ENCODE measurements around the gene LRRC17. TPM values are rescaled to one million over a fixed set of nuclear protein-coding genes. Genes with fewer than 3 reads are reported as not detected.

LRRC17 gene
- polyA plus RNA-seq, 4 donors: 0.27 to 19.9 (median 0.61) TPM; not detected in 1

DNA sequence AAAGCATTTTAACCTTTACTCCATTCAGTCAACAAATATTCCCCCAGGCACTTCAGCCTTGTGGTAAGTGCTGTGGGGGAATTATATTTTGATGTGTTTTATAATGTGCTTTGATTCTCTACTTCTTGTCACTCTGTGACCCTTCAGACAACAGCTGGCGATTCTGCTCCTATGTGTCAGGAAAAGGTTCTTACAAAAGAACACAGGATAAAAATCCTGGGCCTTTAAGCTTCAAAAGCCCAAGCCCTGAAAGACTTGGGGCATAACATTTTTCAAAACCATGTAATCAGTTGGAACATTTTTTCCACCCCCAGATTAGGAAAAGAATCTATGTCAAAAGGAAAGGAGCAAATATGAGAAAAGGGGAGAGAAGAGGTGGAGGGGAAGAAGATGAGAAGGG is 37.8 kb upstream of the LRRC17 start:
- H3K36me3 ChIP-seq (ENCODE audit: control insufficient read depth in 3 of 3, insufficient read depth in 2 of 3, low read depth in 1 of 3, low read length in 3 of 3): no peaks in the 10 kb centered on the region
- no peaks in the 10 kb centered on the region for H3K27me3 ChIP-seq (ENCODE audit: control insufficient read depth in 3 of 3, insufficient read depth in 3 of 3, low read length in 3 of 3)
- no peak for DNase-seq

GRCh38 chr7:102875700-102876295 is 37.0 kb upstream of the LRRC17 start:
- H3K27me3 ChIP-seq (ENCODE audit: control insufficient read depth in 3 of 3, insufficient read depth in 3 of 3, low read length in 3 of 3): no peaks in the 10 kb centered on the region
- no peak overlapping the region for H3K27ac ChIP-seq (ENCODE audit: low read depth in 1 of 3, low read length in 2 of 3)
- H3K4me3 ChIP-seq (ENCODE audit: low read depth in 1 of 3, low read length in 3 of 3): no peak overlapping the region
- no peaks in the 10 kb centered on the region for H3K36me3 ChIP-seq (ENCODE audit: control insufficient read depth in 3 of 3, insufficient read depth in 2 of 3, low read depth in 1 of 3, low read length in 3 of 3)
- WGBS, 3 donors: 91 to 98% (median 93%) methylated on average over 3 of the region's 3 CpGs
- no peaks in the 10 kb centered on the region for H3K9me3 ChIP-seq (ENCODE audit: control insufficient read depth in 2 of 2, insufficient read depth in 1 of 2, low read depth in 1 of 2, low read length in 1 of 2)
- H3K4me1 ChIP-seq (ENCODE audit: control insufficient read depth in 3 of 3, insufficient read depth in 2 of 3, low read depth in 1 of 3, low read length in 2 of 3): no peaks in the 10 kb centered on the region
- peak in 1 of 2 donors; percentile 3 for DNase-seq
- FAIRE-seq: no peak

More for the DNA sequence above, 37.8 kb upstream of the LRRC17 start:
- Histone ChIP-seq H3K9me3 (ENCODE audit: control insufficient read depth in 2 of 2, insufficient read depth in 1 of 2, low read depth in 1 of 2, low read length in 1 of 2) (no peaks in the 10 kb centered on the region), H3K4me1 (ENCODE audit: control insufficient read depth in 3 of 3, insufficient read depth in 2 of 3, low read depth in 1 of 3, low read length in 2 of 3) (no peaks in the 10 kb centered on the region), H3K4me3 (ENCODE audit: low read depth in 1 of 3, low read length in 3 of 3) (no peak overlapping the region), H3K27ac (ENCODE audit: low read depth in 1 of 3, low read length in 2 of 3) (no peak overlapping the region)
- FAIRE-seq: no peak
- 86 to 90% (median 86%) methylated on average over 1 of the region's 1 CpG for WGBS, 3 donors

DNA sequence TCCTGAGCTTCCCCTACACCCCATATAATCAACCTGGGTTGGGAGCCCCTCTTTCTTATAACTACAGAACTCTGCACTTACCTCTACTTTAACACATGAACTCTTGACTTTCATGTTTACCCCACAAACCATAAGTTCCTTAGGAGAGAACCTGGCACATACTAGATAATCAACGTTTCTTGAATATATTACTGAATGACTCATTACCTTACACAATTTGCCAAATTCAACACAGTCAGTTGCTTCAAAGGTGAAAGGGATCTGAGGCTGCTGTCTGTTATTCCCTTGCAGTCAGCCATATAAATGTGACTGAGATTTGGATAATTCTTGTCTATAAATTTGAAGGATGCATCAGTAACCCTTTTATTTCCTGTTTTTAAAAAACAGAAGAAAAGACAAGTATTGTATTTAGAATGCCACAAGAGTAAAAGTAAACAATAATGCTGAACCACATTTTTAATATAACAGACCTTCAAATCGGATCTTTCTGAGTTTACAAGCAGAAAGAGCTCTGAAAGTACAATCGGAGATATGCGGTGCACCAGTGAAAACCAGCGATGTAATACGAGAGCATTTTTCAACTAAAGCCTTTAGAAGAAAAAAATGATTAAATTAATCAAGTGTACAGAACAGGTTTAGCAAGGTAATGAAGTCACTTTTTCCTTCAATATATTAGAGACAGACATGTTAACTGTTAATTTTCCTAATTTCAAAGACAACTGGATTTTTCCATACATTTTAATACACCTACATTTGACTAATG is 29.5 kb upstream of the LRRC17 start:
- Histone ChIP-seq H3K27me3 (ENCODE audit: control insufficient read depth in 3 of 3, insufficient read depth in 3 of 3, low read length in 3 of 3) (no peaks in the 10 kb centered on the region), H3K36me3 (ENCODE audit: control insufficient read depth in 3 of 3, insufficient read depth in 2 of 3, low read depth in 1 of 3, low read length in 3 of 3) (no peaks in the 10 kb centered on the region), H3K4me1 (ENCODE audit: control insufficient read depth in 3 of 3, insufficient read depth in 2 of 3, low read depth in 1 of 3, low read length in 2 of 3) (no peaks in the 10 kb centered on the region), H3K4me3 (ENCODE audit: low read depth in 1 of 3, low read length in 3 of 3) (no peak overlapping the region), H3K9me3 (ENCODE audit: control insufficient read depth in 2 of 2, insufficient read depth in 1 of 2, low read depth in 1 of 2, low read length in 1 of 2) (peaks cover 0 to 5% of the 10 kb centered on the region in 2 donors), H3K27ac (ENCODE audit: low read depth in 1 of 3, low read length in 2 of 3) (no peak overlapping the region)
- DNase-seq (no peak), FAIRE-seq (no peak)
- WGBS, 3 donors: 72 to 76% (median 73%) methylated on average over 6 of the region's 6 CpGs

- Histone ChIP-seq H3K9me3 (ENCODE audit: control insufficient read depth in 2 of 2, insufficient read depth in 1 of 2, low read depth in 1 of 2, low read length in 1 of 2) (no peaks in the 10 kb centered on the region), H3K4me1 (ENCODE audit: control insufficient read depth in 3 of 3, insufficient read depth in 2 of 3, low read depth in 1 of 3, low read length in 2 of 3) (peaks cover 0 to 2% (median 0%) of the 10 kb centered on the region in 3 donors), H3K27me3 (ENCODE audit: control insufficient read depth in 3 of 3, insufficient read depth in 3 of 3, low read length in 3 of 3) (no peaks in the 10 kb centered on the region), H3K36me3 (ENCODE audit: control insufficient read depth in 3 of 3, insufficient read depth in 2 of 3, low read depth in 1 of 3, low read length in 3 of 3) (no peaks in the 10 kb centered on the region), H3K27ac (ENCODE audit: low read depth in 1 of 3, low read length in 2 of 3) (no peak overlapping the region), H3K4me3 (ENCODE audit: low read depth in 1 of 3, low read length in 3 of 3) (no peak overlapping the region)
- 79 to 82% (median 79%) methylated on average over 3 of the region's 3 CpGs for WGBS, 3 donors
- FAIRE-seq (no peak), DNase-seq (no peak)
These were observed 24.1 kb upstream of the LRRC17 start for GRCh38 chr7:102888561-102889233.

GRCh38 chr7:102889851-102890250 is 22.9 kb upstream of the LRRC17 start:
- 63 to 76% (median 74%) methylated on average over 2 of the region's 2 CpGs for WGBS, 3 donors
- DNase-seq (no peak), FAIRE-seq (no peak)
- no peaks in the 10 kb centered on the region for H3K9me3 ChIP-seq (ENCODE audit: control insufficient read depth in 2 of 2, insufficient read depth in 1 of 2, low read depth in 1 of 2, low read length in 1 of 2)
- H3K4me3 ChIP-seq (ENCODE audit: low read depth in 1 of 3, low read length in 3 of 3): no peak overlapping the region
- H3K4me1 ChIP-seq (ENCODE audit: control insufficient read depth in 3 of 3, insufficient read depth in 2 of 3, low read depth in 1 of 3, low read length in 2 of 3): peaks cover 0 to 2% (median 0%) of the 10 kb centered on the region in 3 donors
- H3K27ac ChIP-seq (ENCODE audit: low read depth in 1 of 3, low read length in 2 of 3): peak overlapping the region in 1 of 3 donors; percentile 32
- no peaks in the 10 kb centered on the region for H3K36me3 ChIP-seq (ENCODE audit: control insufficient read depth in 3 of 3, insufficient read depth in 2 of 3, low read depth in 1 of 3, low read length in 3 of 3)
- H3K27me3 ChIP-seq (ENCODE audit: control insufficient read depth in 3 of 3, insufficient read depth in 3 of 3, low read length in 3 of 3): no peaks in the 10 kb centered on the region

DNA sequence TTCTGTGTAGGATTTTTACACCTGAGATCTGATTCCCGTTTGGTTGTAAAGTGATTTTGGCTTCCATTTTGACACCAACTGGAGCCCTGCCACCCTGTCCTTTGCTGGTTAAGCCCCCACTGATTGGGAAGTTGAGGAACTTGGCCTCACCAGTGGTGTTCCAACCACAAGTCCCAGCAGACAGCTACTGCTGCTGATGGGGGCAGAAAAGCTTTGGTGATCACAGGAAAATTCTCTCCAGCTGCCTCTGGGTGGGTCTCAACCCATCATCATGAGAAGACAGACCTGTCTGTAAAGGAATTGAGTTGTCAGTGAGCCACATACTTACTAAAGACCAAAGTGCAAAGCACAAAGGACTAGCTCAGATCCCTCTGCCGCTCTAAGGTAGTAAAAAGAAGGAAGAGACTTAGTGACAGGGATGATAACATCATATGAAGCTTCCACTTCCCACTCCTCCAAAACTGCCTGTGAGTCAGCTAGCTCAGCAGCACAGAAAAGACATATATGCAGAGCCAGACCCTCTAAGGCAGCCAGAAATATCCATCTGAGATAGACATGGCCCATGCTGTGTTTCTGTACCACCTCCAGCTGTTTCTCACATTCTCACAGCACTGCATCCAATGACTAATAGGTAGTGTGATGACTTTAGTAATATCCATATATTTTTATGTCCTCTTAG is 22.4 kb upstream of the LRRC17 start:
- no peak overlapping the region for H3K4me3 ChIP-seq (ENCODE audit: low read depth in 1 of 3, low read length in 3 of 3)
- H3K4me1 ChIP-seq (ENCODE audit: control insufficient read depth in 3 of 3, insufficient read depth in 2 of 3, low read depth in 1 of 3, low read length in 2 of 3): peaks cover 0 to 2% (median 0%) of the 10 kb centered on the region in 3 donors
- peak overlapping the region in 1 of 3 donors; percentile 32 for H3K27ac ChIP-seq (ENCODE audit: low read depth in 1 of 3, low read length in 2 of 3)
- H3K36me3 ChIP-seq (ENCODE audit: control insufficient read depth in 3 of 3, insufficient read depth in 2 of 3, low read depth in 1 of 3, low read length in 3 of 3): no peaks in the 10 kb centered on the region
- no peaks in the 10 kb centered on the region for H3K27me3 ChIP-seq (ENCODE audit: control insufficient read depth in 3 of 3, insufficient read depth in 3 of 3, low read length in 3 of 3)
- FAIRE-seq (no peak), DNase-seq (peak in 1 of 2 donors; percentile 22)
- 57 to 71% (median 69%) methylated on average over 2 of the region's 2 CpGs for WGBS, 3 donors
- no peaks in the 10 kb centered on the region for H3K9me3 ChIP-seq (ENCODE audit: control insufficient read depth in 2 of 2, insufficient read depth in 1 of 2, low read depth in 1 of 2, low read length in 1 of 2)

DNA sequence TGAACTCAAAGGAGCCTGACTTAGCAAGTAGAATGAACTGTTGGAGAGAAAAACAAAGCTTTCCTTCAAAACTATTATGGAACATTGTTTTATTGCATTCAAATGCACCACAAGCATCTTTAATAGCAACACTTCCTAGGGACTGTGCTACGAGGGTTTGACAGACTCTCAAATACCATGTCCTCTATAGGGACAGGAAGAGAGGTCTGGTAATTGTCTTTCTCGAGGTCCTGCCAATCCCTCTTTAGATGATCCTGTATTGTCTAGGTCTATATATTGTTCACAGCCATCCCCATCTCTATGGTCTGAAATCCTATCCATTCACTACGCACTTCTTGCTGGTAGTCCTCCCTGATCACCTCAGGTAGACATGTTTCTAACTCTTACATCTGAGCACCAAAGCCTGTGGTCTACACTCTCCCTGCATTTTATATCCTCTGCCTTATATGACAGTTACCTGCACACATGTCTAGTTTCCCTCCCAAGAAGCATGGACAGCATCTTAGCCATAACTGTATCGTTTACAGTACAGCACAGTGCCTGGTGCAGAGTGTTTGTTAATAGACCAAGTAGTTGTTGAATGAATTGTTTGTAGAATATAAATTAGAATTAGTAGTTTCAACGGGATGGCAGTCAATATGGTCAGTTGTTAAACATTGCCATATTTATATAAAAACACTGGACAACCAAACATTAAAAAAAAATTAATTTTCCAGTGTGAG is 21.7 kb upstream of the LRRC17 start:
- 76 to 77% (median 77%) methylated on average over 5 of the region's 5 CpGs for WGBS, 3 donors
- Histone ChIP-seq H3K27ac (ENCODE audit: low read depth in 1 of 3, low read length in 2 of 3) (no peak overlapping the region), H3K27me3 (ENCODE audit: control insufficient read depth in 3 of 3, insufficient read depth in 3 of 3, low read length in 3 of 3) (no peaks in the 10 kb centered on the region), H3K4me1 (ENCODE audit: control insufficient read depth in 3 of 3, insufficient read depth in 2 of 3, low read depth in 1 of 3, low read length in 2 of 3) (peaks cover 0 to 2% (median 0%) of the 10 kb centered on the region in 3 donors), H3K9me3 (ENCODE audit: control insufficient read depth in 2 of 2, insufficient read depth in 1 of 2, low read depth in 1 of 2, low read length in 1 of 2) (no peaks in the 10 kb centered on the region), H3K4me3 (ENCODE audit: low read depth in 1 of 3, low read length in 3 of 3) (no peak overlapping the region), H3K36me3 (ENCODE audit: control insufficient read depth in 3 of 3, insufficient read depth in 2 of 3, low read depth in 1 of 3, low read length in 3 of 3) (no peaks in the 10 kb centered on the region)
- FAIRE-seq: no peak
- no peak for DNase-seq

Measured in small intestine (tissue), 7 donors.